NOMO-1 treated with DMSO at 0.1 percent for 48 hours (cell line): ENCODE results near the gene RPRM.
"Not testable (repeated sequence)": the region's sequence is repeated elsewhere in the genome, so short reads cannot be mapped to it uniquely, and the experiment has no call there.

Experiments used
- DNase-seq: peaks from one replicate; lab custom pipeline; 2025; ENCODE audit not compliant: unreplicated experiment; lab: John Stamatoyannopoulos, UW

The RPRM gene

DNA sequence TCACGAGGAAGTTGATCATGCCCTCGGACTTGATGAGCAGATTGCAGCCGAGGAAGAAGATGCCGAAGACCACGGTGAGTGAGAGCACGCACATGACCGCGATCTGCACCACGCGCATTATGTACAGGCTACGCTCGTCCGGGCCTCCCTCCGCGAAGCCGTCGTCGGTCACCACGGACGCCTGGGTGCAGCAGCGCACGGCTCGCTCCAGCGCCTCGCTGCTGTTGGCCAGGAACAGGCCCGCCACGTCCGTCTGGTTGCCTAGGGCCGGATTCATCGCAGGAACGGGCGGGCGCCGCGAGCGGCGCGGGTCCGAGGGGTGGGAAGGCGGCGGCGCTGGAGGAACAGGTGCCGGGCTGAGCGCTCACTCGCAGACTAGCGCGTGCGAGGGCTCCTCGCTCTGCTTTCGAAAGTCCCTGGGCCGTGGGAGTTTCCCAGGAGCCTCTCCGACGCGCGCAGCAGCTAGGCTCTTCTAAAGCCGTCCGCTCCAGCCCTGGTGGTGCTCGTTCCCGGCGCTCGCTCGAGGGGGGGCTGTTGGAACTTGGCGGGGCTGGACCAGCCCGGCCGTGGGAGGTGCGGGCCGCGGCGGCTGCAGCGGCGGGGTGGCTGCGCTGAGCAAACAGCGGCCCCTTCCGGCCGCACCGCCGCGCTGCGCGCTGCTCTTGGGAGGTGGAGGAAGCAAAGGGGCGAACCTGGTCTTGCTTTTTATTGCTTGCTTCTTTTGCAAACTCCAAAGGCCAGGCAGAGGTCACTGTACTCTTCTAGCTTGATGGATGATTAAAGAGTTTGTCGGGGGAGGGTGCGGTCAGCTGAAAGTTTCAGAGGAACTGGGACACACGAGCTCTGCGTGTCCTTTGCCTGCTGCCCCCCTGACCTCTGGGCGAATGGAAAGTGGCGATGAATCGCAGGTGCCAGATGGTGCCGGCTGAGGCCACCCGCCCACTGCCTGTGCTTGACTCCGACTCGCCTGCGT, at the start of gene RPRM:
Gene RPRM (minus strand): TSS at position 474 of the 973 bp plus-strand sequence. CDS start 197 bp downstream, at position 277.
- peak; percentile 21 for DNase-seq

GRCh38 chr2:153519257-153519875, 40.8 kb upstream of the RPRM start:
- DNase-seq, result peak; percentile 18

GRCh38 chr2:153512331-153512730, 33.8 kb upstream of the RPRM start:
- no peak for DNase-seq

DNA sequence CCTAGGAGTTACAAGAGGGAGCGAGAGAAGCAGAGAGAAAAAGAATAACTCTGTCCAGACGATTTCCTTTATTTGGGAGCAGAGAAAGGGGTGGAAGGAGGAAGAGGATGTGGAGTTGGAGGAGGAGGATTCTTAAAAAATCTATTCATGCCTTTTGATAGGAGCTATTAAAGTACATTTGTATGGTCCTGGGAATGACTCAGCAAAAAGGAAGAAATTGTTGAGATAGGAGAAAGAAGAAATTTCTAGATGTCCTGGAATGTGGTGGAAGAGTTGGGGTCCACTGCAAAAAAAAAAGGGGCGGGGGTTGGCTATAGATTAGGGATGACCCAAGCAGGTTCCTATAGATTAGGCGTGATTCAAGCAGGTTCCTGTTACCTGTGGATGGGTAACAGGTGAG, 32.4 kb upstream of the RPRM start:
- no peak for DNase-seq

DNA sequence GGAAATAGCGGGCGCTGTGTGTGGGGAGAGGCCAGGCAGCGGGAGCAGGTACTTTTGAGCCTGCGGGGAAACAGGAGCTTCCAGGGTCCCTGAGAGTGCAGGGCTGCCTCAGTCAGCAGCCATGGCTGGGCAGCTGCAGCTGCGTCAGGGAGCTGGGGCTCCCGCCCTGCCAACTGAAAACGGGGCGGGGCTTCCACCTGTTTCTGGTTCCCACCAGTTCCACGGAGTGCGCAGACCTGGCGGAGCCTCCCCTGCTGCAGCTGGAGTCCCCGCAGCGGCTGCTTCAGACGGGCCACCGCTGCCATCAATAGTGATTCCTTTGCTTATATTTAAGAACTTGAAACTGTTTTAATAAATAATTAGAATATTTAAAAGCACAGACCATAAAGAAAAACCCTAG, 30.6 kb upstream of the RPRM start:
- DNase-seq, result no peak

DNA sequence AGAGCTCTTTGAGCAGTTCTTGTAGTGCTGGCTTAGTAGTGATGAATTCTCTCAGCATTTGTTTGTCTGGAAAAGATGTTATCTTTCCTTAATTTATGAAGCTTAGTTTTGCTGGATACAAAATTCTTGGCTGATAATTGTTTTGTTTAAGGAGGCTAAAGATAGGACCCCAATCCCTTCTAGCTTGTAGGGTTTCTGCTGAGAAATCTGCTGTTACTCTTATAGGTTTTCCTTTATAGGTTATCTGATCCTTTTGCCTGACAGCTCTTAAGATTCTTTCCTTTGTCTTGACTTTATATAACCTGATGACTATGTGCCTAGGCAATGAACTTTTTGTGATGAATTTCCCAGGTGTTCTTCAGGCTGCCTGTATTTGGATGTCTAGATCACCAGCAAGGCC, 27.9 kb upstream of the RPRM start:
- DNase-seq, result not testable (repeated sequence)

DNA sequence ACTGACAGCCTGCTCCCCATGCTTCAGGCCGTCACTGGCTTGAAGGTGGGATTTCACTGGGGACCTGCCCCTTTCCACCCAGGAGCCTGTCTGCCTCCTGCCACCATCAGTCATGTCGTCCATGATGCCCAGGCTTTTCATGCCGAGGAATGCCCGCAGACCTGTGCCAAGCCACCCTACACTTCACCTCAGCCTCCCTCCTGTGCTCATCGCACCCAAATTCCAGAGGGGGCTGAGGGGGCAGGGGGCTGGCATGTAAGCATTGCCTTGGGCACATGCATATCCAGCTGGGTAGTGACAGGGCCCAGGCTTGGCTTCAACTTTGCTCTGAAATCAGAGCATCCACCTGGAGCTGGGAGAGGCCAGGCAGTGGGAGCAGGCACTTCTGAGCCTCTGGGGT, 20.9 kb upstream of the RPRM start:
- no peak for DNase-seq

DNA sequence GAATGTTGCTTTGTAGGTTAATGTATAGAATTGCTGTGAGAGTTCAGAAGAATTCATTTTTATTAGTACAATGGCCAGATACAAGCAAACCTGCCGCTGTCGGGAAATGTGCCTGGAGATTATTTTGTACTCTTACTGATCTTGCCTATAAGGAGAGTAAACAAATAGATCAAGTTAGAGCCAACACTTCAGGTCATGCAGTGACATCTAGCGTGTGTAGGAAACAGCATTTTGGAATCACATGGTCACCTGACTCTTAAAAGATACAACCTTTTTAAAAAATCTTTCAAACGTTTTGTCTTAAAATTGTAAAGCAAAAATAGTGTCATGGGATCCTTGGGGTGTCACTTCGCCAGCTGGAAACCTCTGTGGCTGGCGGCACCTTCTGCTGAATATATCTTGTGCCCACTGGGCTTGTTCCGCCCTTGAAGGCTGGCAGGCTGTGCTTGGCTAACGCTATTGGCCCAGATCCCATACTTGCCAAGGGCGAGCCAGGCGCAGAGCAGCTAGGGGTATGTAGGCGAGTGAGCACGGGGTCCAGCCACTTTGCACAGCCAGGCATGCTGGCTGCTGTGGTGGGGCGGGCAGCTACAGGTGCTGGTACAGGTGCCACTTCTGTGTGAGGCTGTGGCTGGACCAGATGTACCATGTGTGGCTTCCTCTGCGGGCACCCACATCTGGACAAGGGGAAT, 19.5 kb upstream of the RPRM start:
- no peak for DNase-seq

GRCh38 chr2:153495725-153496124, 17.2 kb upstream of the RPRM start:
- no peak for DNase-seq

GRCh38 chr2:153488072-153488471, 9.5 kb upstream of the RPRM start:
- DNase-seq, result no peak

- DNase-seq, result no peak
Measured at GRCh38 chr2:153487448-153487847, 8.9 kb upstream of the RPRM start.

DNA sequence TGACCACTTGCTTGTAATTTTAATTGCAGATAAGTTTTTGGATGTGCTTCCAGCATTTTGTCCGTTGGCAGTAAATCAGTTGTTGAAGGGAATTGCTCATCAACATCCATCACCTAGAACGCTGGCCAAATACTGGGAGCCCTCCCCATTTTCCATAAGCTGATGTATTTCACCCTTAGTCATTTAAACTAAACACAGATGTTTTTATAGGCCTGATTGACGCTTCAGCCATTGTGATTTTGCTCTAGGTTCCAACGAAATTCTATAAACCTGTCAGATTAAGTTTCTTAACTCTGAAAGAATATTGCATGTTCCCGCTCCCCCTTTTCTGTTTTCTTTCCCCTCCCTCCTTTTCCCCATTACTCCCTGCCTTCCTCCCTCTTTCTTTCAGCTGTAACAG, 1.0 kb upstream of the RPRM start:
- DNase-seq, result no peak

DNA sequence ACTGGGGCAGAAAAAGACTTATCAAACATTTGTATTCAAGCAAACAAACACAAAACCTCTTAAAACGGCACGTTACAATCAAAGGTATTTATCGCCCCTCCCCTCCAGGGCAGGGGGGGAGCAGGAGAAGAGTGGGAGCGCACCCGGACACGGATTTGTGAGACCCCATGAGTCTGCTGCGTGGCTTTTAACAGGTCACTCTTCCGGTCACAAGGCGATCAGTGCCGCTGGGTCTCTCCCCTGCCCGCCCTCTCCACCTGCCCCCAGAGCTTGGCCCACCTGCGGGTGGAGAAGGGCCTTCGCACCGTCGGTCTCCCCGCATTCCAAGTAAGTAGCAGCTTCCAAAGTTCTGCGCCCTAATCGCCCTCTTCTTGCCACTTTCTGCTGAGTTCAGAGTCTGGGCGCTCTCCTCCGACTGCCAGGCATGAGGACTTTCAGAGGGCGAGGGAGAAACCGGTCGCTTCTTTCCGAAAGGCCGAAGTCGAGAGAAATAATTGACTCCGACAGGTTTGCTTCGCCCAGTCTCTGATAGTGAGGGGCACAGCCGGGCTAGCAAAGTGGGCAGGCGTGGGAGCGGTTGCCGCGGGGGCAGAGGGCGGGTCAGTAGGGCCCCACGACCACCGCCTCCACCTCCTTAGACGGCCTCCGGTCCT, 800 bp downstream of the RPRM start:
- no peak for DNase-seq

DNA sequence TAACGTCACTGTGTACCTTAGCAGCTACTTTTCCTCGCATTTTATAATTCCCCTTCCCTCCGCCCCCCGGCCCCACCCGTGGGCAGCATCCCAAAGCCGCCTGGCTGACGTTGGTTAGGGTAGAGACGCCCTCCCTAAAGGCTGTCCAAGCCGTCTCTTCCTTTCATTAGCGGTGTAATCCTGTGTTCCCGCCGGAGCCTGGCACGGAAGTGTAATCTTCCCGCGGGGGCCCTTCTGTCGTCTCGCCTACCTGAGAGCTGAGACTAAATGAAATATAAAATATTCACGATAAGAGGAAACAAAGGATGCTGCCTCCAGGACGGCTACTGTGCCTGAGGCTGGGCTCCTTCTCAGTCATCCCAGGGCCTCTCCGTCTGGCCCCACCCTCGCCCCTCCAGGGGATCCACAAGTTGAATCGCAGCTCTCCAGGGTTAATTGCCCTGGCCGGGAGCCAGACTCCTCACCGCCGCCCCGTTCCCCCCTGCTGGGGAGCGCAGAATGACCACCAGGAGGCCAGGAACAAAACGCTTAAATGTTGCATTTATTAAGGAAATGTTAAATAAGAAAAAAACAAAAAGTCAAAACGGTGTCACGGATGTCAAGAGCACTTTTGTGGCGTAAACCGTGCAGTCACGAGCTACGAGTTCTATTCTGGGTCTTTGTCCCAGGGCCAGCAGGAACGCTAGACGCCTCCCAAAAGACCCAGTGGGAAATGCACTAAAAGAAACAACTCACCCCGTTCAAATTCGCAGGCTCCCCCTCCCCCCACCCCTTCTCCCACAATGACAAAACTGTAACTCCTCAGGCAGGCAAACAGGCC, 1.5 kb downstream of the RPRM start:
- no peak for DNase-seq

DNA sequence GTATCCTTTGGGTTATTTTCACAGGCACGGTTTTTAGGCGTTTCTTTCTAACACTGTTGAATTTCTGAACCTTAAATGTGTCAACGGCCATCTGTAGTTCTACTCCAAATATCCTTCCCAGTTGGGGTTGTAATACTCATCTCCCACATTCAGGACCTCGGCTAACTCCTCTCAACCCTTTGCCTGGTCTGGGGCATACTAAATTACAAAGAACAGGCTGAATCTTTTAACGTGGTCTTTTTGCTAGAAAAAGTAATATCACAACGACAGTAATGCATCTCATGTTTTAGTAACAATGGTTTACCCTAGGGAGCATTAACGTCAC, 2.1 kb downstream of the RPRM start:
- no peak for DNase-seq

- no peak for DNase-seq
Measured at GRCh38 chr2:153474876-153475435, 3.6 kb downstream of the RPRM start.

- peak; percentile 40 for DNase-seq
Measured at GRCh38 chr2:153474407-153474806, 4.2 kb downstream of the RPRM start.

DNA sequence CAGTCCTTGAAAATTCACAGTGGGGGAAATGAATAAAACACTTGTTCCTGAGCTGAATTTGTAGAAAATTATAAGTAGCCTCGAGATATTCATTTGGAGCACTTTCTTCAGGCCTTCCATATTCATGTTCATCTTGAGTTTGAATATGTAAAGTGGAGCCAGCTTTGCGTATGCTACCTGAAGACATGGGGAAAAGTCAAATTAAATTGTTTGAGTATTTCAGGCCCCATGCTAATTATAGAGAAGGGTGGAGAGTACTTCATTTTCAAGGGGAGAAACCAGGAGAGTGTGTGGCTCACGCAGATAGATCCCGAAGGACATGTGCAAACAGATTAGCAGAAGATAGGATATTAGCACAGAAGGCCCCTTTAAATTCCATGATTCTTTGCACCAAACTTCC, 7.7 kb downstream of the RPRM start:
- no peak for DNase-seq

DNA sequence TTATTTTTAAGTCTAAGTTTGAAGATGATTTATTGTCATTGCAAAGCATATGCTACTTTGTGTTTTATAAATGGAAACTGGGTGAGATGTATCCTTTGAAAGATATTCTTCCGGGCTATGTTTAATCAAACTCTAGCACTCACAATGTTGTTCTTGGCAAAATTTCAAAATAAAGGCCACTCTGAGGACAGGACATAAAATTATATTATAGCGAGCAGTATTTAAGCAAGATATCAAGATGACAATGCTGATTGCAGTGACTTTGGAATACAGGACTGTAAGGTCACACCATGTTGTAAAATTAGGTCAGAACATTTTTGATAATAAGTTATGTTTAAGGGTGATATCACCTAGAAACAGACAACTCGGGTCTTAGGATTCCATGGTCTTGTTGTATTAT, 14.2 kb downstream of the RPRM start:
- DNase-seq, result no peak

GRCh38 chr2:153462338-153462859, 16.2 kb downstream of the RPRM start:
- DNase-seq, result no peak
